GM06990 (cell line): ENCODE results near the gene ACTN1.
"Not testable (repeated sequence)": the region's sequence is repeated elsewhere in the genome, so short reads cannot be mapped to it uniquely, and the experiment has no call there.

Experiments
- DNase-seq: peaks from one replicate; pipeline ENCODE4 v3.0.0-alpha.2; 2011; ENCODE audit not compliant: insufficient read length; ENCODE audit errors: extremely low read depth
- H3K27me3 ChIP-seq: replicated peaks from 2 replicates; pipeline ENCODE4 v1.6.0; 2011; ENCODE audit warnings: low read length; ENCODE audit not compliant: control insufficient read depth, insufficient read depth
- H3K36me3 ChIP-seq: 2 replicates; pipeline ENCODE4 v1.5.1; 2011; ENCODE audit warnings: low read length; ENCODE audit not compliant: control insufficient read depth, insufficient read depth
- H3K4me3 ChIP-seq: replicated peaks from 2 replicates; pipeline ENCODE4 v1.5.1; 2011; ENCODE audit warnings: low read depth, mild to moderate bottlenecking, control low read depth, low read length
- TF ChIP-seq, protein P1 (sequence below): IDR thresholded peaks from 2 replicates; pipeline ENCODE4 v1.5.1; 2011; ENCODE audit warnings: low read length, control low read depth, mild to moderate bottlenecking, inconsistent platforms; ENCODE audit not compliant: insufficient read depth, poor library complexity, severe bottlenecking

ACTN1 gene

DNA sequence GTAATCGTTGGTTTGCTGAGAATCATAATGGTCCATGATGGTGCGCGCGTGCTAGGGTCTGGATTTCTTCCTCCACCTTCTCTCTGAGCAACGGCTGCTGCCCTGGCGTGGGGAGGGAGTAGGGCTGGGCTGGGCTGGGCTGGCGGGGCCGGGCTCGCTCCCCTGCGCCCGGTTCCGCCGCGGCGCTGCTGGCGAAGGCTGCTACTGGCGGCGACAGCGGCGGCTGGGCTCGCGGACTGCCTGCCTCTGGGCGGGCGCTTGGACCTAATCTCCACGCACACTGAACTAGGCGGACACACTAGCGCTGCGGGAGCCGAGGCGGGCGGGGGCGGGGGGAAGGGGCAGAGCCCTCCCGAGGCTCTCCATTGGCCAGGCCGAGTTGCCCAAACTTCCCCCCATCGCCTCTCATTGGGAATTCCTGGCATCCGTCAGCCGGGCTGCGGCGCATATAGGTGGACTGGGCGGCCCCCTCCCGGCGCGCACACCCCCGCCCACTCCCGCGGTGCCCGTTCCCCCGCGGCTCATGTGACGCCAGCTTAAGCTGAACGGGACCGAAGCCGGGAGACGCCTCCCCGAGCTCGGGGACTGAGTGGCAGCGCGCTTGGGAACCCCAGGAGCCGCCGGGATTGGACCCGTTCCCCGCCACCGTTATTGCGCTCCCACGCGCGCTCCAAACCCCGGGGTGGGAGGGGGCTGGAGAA lies at the start of gene ACTN1:
ACTN1 (minus strand) TSS at position 282 of the 701 bp plus-strand sequence; CDS start at position 36, 246 bp downstream.
- Histone ChIP-seq H3K36me3 (no peaks in the 10 kb centered on the region; the same call in 1 of the 2 replicates), H3K27me3 (no peaks in the 10 kb centered on the region; the same call in none of the 2 replicates), H3K4me3 (peak within 1 kb of the TSS; percentile 70)
- TF ChIP-seq, protein P1, sequence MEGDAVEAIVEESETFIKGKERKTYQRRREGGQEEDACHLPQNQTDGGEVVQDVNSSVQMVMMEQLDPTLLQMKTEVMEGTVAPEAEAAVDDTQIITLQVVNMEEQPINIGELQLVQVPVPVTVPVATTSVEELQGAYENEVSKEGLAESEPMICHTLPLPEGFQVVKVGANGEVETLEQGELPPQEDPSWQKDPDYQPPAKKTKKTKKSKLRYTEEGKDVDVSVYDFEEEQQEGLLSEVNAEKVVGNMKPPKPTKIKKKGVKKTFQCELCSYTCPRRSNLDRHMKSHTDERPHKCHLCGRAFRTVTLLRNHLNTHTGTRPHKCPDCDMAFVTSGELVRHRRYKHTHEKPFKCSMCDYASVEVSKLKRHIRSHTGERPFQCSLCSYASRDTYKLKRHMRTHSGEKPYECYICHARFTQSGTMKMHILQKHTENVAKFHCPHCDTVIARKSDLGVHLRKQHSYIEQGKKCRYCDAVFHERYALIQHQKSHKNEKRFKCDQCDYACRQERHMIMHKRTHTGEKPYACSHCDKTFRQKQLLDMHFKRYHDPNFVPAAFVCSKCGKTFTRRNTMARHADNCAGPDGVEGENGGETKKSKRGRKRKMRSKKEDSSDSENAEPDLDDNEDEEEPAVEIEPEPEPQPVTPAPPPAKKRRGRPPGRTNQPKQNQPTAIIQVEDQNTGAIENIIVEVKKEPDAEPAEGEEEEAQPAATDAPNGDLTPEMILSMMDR, result no peak
- peak; percentile 30 for DNase-seq

DNA sequence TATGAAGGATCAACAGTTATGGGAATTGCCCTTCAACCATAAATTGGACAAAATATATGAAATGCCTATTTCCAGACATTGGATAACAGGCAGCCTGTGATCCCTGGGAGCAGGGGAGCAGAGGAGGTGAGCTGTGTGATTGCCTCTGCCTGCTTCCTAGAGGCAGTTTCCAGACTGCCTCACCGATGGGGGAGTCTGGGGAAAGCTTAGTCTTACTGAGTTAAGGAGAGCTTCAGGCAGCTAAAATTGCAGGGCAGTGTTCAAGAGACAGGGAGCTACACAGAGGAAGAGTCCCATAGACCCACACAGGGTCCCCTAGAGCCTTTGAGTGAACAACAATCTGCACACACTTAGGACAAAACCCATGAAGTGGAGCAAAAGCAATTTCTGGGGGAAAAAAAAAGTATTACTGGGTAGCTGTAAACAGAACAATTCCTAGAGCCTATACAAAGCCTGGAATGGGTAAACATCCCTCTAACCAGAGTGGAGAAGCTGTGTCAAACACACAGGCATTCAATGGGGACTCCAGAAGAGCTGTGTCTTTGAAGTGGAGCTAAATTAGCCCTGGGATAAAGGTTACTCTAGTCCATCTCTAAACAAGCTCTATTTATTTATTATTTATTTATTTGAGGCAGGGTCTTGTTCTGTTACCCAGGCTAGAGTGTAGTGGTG lies 48.3 kb upstream of the ACTN1 start:
- DNase-seq, result no peak
- Histone ChIP-seq H3K27me3 (no peaks in the 10 kb centered on the region), H3K36me3 (no peaks in the 10 kb centered on the region), H3K4me3 (no peak overlapping the region)
- TF ChIP-seq, protein P1, result no peak

DNA sequence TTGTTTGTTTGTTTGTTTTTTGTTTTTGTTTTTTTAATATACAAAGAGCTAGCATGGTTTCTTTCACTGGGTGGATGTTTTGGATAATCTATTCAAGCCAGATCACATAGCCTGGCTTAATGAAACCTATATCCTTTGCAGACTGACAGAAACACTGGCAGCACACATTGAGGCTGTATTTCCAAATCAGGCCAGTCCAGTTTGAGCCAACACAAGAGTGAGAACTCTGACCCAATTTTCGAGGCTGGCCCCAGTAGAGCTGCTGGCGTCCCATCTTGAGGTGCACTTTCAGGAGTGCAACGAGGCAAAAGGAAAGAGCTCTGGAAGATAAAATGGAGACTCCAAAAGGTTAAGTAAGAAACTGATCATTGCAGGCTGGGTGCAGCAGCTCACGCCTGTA lies 43.9 kb upstream of the ACTN1 start:
- no peak for DNase-seq
- Histone ChIP-seq H3K27me3 (no peaks in the 10 kb centered on the region), H3K4me3 (no peak overlapping the region), H3K36me3 (no peaks in the 10 kb centered on the region)
- TF ChIP-seq, protein P1, result no peak

DNA sequence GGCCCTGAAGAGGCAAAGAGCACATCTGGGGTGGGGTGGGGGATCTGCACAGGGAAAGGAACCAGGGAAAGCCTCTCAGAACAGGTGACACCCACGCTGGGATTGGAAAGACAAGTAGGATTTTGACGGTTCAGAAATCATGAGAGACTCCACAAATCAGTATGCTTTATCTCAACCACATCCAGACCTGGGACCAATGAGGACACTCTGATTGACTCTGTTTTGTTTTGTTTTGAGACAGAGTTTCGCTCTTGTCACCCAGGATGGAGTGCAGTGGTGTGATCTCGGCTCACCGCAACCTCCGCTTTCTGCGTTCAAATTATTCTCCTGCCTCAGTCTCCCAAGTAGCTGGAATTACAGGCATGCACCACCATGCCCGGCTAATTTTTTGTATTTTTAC lies 43.0 kb upstream of the ACTN1 start:
- not testable (repeated sequence) for DNase-seq, H3K4me3 ChIP-seq, H3K27me3 ChIP-seq, H3K36me3 ChIP-seq

DNA sequence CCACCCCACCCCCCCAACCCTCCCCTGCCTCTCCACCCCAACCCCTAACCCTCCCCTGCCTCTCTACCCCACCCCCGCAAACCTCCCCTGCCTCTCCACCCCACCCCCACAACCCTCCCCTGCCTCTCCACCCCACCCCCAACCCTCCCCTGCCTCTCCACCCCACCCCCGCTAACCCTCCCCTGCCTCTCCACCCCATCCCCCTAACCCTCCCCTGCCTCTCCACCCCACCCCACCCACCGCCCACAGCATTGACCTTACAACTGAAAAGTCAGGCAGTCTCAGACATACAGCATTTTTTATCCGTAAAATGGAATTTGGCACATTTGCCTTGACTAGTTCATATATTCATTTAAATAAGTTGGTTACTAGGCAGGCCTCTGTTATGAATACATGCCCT lies 38.6 kb upstream of the ACTN1 start:
- DNase-seq, result no peak
- TF ChIP-seq, protein P1, result no peak
- no peaks in the 10 kb centered on the region for H3K36me3 ChIP-seq
- no peaks in the 10 kb centered on the region for H3K27me3 ChIP-seq
- H3K4me3 ChIP-seq, result no peak overlapping the region

DNA sequence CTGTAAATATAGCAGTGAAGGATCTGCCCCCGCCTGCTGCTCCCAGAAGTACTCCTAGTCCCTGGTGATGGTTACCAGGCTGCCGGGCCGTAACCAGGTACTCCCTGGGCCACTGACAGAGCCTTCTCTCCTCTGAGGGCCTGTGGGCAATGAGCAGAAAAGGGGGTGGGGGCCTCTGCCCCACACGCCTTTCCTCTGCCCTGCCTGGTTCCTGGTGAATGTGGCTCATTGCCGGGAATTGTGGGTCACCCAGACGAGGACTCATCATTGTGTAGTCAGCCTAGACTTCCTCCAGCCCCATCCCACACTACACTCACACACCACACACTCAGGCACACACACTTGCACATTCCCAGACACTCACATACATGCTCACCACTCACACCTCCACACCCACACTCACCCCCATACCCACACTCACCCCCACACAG lies 35.7 kb upstream of the ACTN1 start:
- no peaks in the 10 kb centered on the region for H3K36me3 ChIP-seq
- no peaks in the 10 kb centered on the region for H3K27me3 ChIP-seq
- TF ChIP-seq, protein P1, result no peak
- DNase-seq, result no peak
- H3K4me3 ChIP-seq, result no peak overlapping the region
